NB4 (cell line): ENCODE data around the gene RPS26.

Source experiments
- DNase-seq: peaks from one replicate; pipeline ENCODE4 v3.0.0; 2010; ENCODE audit warnings: low read depth
- H3K4me3 ChIP-seq: one replicate; pipeline ENCODE4 v1.5.1; 2011; ENCODE audit warnings: mild to moderate bottlenecking, low read depth, low read length, moderate library complexity
- MYC ChIP-seq: IDR thresholded peaks from 2 replicates; pipeline ENCODE4 v1.6.1; 2011; ENCODE audit warnings: low read depth, low read length
- POLR2A ChIP-seq: IDR thresholded peaks from 2 replicates; pipeline ENCODE4 v1.6.1; 2011; ENCODE audit warnings: mild to moderate bottlenecking; ENCODE audit not compliant: insufficient read length; ENCODE audit errors: extremely low read depth
- TF ChIP-seq, protein P1 (sequence below): IDR thresholded peaks from one replicate; pipeline ENCODE4 v1.5.1; 2012; ENCODE audit warnings: low read depth, low read length
- TF ChIP-seq, protein P2 (sequence below): IDR thresholded peaks from 2 replicates; pipeline ENCODE4 v1.6.1; 2011; ENCODE audit warnings: low read depth, low read length

Gene RPS26

DNA sequence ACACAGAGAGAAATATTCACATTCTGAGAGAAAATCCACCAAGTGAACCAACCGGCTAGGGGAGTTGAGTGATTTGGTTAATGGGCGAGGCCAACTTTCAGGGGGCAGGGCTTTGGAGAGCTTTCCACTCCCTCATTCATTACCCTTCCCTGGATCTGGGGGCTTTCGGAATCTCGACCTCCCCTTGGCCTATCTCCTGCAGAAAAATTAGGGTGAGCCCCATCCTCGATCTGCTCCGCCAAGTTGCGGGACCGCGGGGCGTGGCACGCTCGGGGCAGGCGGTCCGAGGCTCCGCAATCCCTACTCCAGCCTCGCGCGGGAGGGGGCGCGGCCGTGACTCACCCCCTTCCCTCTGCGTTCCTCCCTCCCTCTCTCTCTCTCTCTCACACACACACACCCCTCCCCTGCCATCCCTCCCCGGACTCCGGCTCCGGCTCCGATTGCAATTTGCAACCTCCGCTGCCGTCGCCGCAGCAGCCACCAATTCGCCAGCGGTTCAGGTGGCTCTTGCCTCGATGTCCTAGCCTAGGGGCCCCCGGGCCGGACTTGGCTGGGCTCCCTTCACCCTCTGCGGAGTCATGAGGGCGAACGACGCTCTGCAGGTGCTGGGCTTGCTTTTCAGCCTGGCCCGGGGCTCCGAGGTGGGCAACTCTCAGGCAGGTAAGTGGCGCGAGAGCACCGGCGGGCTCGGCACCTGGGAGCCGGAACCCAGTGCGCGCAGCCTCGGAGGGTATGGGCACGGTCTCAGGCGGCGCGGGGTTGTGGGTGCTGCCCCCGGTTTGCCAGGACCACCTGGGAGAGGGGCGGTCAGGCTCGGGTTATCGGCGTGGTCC lies 38.2 kb downstream of the RPS26 start, which contains the start of gene ERBB3:
ERBB3 (plus strand) TSS at position 443 of the 833 bp plus-strand sequence; CDS start at position 579, 136 bp downstream.
- peak within 1 kb of the TSS; percentile 57 for H3K4me3 ChIP-seq
- TF ChIP-seq MYC, result no peak
- TF ChIP-seq, protein P1, sequence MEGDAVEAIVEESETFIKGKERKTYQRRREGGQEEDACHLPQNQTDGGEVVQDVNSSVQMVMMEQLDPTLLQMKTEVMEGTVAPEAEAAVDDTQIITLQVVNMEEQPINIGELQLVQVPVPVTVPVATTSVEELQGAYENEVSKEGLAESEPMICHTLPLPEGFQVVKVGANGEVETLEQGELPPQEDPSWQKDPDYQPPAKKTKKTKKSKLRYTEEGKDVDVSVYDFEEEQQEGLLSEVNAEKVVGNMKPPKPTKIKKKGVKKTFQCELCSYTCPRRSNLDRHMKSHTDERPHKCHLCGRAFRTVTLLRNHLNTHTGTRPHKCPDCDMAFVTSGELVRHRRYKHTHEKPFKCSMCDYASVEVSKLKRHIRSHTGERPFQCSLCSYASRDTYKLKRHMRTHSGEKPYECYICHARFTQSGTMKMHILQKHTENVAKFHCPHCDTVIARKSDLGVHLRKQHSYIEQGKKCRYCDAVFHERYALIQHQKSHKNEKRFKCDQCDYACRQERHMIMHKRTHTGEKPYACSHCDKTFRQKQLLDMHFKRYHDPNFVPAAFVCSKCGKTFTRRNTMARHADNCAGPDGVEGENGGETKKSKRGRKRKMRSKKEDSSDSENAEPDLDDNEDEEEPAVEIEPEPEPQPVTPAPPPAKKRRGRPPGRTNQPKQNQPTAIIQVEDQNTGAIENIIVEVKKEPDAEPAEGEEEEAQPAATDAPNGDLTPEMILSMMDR, result no peak
- no peak for TF ChIP-seq POLR2A
- TF ChIP-seq, protein P2, sequence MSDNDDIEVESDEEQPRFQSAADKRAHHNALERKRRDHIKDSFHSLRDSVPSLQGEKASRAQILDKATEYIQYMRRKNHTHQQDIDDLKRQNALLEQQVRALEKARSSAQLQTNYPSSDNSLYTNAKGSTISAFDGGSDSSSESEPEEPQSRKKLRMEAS, result no peak
- DNase-seq, result peak; percentile 82

GRCh38 chr12:56080556-56081138 lies 38.9 kb downstream of the RPS26 start:
- DNase-seq, result no peak
- TF ChIP-seq, protein P2, result no peak
- TF ChIP-seq POLR2A, result no peak
- TF ChIP-seq, protein P1, result no peak
- TF ChIP-seq MYC, result no peak
- no peak overlapping the region for H3K4me3 ChIP-seq

GRCh38 chr12:56081393-56082347 lies 40.0 kb downstream of the RPS26 start:
- no peak for TF ChIP-seq POLR2A
- TF ChIP-seq, protein P1, result no peak
- TF ChIP-seq, protein P2, result no peak
- no peak for TF ChIP-seq MYC
- DNase-seq, result no peak
- no peak overlapping the region for H3K4me3 ChIP-seq

DNA sequence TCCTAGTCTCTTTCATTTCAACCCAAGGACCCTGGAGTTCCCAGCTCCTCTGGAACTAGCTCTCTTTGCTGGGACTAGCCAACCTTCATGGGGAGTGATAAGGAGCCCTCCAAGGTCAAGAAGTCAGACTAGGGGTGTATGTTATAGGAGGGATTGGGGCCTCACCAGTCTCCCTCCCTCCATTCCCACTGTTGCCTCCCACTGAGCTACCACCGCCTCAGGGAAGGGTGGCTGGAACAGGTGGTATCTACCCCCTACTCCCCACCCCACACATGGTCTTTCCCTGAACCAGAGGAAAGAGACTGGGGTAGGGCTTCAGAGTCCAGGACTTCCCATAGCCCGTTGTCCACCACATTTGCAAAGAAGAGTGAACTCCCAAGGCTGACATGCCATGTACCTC lies 40.7 kb downstream of the RPS26 start:
- no peak for DNase-seq
- H3K4me3 ChIP-seq, result no peak overlapping the region
- TF ChIP-seq POLR2A, result no peak
- TF ChIP-seq, protein P2, result no peak
- no peak for TF ChIP-seq MYC
- TF ChIP-seq, protein P1, result no peak

DNA sequence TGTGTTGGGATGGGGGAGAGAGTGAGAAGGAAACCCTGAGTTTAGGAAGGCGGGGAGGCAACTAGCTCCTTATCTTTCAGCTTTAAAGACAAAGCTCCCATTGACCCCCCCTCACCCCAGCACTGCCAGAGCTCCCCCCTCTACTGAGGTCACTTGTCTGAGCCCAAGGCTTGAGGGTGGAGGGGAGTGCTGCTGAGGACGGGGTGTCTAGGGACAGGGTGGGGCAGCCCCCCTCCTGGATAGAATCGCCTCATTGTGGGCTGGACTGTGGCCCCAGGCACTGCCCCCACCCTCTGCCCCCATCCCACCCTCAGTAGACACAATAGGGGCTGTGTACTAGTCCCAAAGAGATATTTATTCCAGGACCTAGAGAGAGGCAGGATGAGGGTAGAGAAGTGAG lies 41.2 kb downstream of the RPS26 start:
- no peak for DNase-seq
- TF ChIP-seq POLR2A, result no peak
- no peak for TF ChIP-seq MYC
- TF ChIP-seq, protein P1, result no peak
- TF ChIP-seq, protein P2, result no peak
- no peak overlapping the region for H3K4me3 ChIP-seq
